GM18517 (cell line): ENCODE results near the gene OSBPL3.

Experiments
- ATAC-seq: cut with Tn5 transposase; IDR thresholded peaks from one replicate; pipeline ENCODE4 v1.9.1; 2021; ENCODE audit warnings: mild to moderate bottlenecking, moderate library complexity; ENCODE audit not compliant: unreplicated experiment

OSBPL3 gene

DNA sequence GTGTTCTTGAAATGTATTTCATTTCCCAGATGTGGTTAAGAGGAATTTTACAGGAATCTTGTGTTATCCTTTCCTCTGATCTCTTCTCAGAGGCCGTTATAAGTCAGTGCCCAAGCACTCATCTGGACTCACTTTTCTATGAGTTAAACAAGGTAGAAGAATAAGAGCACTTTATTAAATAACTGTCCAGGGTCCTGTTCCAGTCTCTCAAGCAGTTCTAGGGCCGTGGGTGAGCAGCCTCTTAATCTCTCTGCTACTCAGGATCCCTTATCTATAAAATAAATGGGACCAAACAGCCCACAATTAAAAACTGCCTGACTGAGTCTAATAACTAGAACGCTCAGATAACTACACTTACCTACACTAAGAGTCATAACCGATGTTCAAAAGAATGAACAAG, 111.2 kb downstream of the OSBPL3 start:
- ATAC-seq: no peak

DNA sequence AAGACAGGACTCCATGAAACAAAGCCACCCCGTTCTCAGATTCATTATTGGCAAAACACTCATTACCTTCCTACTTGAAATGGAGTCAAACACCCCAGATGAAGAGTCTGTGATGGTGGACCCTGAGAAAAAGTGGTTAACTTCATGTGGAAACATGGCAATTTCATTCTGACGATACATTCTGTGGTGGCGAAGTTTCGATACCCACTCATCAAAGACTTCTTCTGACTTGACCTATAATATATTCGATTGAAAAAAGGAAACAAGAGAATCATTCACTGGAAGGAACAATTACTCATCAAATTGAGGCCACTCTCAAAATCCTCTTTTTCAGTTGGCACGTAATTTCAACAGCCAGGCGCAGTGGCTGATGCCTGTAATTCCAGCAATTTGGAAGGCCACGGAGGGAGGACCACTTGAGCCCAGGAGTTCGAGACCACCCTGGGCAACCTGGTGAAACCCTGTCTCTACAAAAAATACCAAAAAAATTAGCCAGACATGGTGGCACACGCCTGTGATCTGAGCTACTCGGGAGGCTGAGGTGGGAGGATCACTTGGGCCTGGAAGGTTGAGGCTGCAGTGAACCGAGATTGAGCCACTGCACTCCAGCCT, 113.9 kb downstream of the OSBPL3 start:
- ATAC-seq: no peak

DNA sequence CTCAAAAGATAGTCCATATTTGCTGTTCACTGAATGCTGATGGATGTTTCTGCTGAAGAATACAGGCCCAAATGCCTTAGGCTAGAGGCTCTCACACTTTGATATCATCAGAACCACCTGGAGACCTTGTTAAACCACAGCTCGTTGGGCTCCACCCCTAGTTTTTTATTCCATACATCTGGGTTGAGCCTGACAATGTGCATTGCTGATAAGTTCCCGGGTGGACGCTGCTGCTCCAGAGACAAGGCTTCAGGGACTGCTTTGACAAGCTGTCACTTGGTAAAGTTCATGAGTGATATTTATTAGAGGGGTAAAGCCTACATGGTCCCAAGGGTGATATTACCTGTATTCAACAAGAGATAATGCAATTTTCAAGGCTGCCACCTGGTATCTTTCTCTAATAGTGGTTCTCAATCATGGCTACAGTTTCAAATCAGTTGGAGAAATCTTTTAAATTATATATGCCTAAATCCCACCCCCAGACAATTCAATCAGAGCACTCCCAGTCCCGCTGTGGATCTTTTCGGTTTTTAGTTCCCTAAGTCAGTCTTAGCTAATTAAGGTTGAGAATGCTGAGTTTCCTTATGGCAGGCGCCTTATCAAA, 115.7 kb downstream of the OSBPL3 start:
- no peak for ATAC-seq

DNA sequence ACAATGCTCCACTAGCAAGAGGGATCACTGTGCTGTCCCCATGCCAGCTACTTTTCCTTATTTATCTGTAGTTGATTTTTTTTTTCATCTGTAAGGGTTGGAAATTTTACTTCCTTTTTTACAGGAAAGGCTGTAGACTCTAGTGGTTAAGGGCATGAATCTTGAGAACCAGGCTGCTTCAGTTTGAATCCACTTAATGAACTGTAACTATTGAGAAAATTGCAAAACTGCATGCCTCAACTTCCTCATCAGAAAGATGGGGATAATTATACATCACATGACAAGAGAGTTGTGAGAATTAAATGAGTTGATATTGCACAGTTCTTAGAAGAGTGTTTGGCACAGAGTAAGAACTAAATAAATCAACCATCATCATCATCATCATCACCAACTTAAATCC, 116.4 kb downstream of the OSBPL3 start:
- ATAC-seq: no peak

DNA sequence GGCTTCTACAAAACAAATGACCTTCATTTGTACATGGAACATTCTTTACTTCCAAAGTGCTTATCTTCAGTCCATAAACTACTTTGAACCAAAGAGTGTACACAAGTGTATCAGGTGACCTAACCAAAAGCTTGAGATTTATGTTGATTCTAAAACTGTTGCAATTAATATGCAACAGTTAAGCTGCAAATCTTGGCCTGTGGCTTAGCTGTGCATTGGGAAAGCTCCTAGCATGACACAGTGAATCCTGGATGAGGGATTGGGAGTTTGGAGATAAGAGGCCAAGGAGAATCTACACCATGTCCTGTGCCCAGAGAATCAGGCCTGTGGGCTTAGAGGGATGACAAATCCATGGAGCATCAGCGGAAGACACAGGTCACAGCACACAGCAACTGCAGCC, 117.5 kb downstream of the OSBPL3 start:
- no peak for ATAC-seq

DNA sequence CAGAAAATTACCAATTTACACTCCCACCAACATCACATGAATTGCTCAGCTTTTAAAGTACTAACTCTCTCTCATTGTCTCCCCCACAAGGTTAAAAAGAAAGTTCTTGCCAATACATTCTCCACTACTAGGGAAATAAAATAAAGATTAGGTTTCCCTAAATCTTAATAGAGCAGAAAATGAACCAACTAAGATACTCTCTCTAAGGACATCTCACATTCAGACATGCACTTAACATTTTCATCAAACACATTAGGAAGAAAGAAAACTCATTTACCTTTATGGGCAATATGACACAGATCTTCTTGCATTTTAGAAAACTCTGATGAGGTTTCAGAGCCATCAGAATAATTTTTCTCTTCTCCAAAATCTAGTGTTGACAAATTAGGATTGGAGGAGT, 118.6 kb downstream of the OSBPL3 start:
- no peak for ATAC-seq

DNA sequence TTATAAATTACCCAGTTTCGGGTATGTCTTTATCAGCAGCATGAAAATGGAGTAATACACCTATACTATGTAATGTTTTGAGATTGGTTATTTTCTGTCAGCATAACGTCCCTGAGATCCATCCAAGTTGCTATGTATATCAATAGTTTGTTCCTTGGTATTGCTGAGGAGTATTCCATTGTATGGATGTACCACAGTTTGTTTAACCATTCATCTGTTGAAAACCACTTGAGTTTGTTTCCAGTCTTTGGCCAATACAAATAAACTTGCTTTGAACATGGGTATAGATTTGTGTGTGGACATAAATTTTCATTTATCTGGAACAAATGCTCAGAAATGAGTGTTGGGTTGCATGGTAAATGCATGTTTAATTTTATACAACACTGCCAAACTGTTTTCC, 119.4 kb downstream of the OSBPL3 start:
- ATAC-seq: no peak

DNA sequence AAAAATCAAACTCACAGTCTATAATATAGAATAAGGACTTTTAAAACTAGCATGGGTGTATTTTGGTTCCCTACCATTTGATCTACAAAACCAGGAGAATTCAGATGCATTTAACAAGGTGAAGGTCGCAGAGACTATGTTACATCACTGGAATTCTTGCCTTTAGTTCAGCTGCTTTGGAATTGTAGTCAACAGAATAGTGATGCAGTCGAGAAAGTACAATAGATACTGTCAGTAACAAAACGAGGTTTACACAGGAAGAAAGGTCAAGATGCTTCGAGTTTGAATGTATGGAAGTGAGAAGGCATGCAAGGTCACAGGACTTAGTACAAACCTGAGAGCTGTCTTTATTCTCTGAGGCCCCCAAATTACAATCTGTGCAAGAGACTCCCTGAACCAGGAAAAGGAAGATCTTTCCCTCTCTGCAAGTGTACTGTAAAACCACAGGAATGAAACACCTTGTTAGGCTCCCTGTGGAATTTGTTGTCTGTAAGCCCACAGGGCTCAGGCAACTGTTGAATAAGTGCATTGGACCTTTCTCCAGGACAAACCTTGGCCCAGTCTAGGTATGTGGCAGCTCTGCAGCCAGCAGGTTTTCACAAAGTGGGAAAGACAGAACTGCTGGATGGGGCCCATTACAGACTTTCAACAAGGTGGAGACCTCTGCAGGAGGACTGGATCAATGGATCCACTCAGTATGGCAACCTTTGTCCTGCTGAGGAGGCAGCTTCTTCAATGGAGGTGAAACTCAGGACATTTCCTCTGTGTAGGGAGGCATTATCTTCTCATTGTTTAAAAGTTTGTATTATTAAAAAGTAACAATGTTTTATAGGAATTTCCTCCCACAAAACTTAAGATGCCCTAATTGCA, 121.6 kb downstream of the OSBPL3 start:
- ATAC-seq: no peak

DNA sequence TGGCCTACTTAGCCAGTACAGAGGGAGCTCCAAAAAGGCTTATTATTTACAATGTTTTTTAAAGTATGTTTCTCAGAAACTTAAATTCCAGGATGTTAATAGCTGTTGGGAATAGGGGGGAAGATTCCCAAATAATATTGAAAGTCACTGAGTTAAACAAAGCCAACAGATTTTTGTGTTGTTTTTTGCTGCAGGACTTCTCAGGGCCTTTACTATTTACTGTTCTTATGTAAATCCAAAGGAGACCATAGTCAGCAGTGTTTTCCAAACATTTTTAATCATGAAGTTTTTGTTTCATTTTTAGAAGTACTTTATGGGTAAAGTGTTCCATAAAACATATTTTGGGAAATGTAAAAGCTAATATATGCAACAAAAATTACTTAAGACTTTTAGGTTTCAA, 122.4 kb downstream of the OSBPL3 start:
- ATAC-seq: no peak

DNA sequence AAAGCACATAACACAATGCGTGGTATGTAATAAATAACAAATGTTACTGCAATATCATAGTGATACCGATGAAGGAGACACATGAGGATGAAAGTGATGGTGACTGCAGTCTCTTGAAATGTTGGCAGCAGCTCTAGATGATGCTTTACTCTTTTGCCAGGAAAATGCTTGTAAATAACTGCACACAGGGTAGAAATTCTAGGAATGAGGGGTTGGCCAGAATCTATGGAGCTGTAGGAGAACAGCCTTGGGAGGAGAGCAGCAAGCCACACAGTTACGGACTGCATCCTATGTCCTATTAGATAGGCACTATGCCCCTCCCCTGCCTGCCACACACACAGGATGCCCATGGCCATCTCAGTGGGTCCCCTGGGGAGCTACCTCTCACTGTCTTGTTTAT, 125.1 kb downstream of the OSBPL3 start:
- no peak for ATAC-seq

DNA sequence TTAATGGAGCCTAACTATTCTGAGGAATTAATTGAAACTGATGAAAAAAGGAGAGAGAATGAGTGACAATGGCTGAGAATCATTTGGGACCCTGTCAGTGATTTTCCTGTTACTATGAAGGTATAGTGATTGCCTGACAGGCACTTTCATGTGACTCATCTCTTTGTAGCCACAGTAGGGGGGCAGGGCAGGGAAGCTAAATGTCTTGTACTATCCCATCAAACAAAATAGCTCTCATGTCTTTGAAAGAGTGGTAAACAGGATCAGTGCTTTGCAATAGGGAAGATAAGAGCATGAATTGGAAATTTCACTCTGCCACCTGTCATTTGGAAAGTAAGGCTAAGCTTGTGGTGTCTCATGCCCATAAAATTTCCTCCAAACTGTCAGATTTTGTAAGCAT, 128.2 kb downstream of the OSBPL3 start:
- no peak for ATAC-seq

DNA sequence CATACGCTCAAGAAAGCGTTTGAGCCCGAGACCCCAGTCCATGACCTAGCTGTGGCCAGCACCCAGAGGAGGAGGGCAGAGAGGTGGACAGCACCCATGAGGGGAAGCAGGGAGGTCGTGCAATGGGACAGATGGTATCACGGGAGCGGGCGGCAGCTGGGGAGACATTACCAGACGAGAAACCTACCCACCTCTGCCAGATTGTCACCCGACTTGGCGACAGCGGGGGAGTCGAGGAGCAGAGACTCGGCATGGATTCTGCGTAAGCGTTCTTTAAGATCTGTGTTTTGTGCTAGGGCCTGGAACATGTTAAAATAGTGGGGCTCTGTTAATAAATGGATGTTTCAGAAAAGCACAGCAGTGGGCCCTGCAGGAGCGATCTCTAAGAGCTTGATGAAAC, 131.1 kb downstream of the OSBPL3 start:
- no peak for ATAC-seq

DNA sequence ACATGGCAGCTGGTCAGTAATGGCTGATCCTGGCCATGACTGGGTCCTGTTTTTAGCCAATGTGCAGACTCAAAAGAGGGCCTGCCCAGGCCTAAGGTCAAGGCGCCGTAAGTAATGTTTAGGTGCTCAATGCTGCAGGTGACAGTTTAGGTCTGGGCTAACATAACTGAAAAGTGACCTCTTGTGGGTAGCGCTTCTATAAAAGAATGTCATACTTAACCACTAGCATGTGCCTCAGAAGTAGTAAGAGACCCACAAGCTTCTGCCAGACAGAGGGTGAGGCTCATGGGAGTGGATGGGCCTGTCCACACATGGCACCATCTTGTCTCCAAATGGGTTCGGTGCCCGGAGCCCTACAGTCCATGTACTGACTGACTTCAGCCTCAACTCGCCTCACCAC, 132.2 kb downstream of the OSBPL3 start:
- ATAC-seq: no peak

DNA sequence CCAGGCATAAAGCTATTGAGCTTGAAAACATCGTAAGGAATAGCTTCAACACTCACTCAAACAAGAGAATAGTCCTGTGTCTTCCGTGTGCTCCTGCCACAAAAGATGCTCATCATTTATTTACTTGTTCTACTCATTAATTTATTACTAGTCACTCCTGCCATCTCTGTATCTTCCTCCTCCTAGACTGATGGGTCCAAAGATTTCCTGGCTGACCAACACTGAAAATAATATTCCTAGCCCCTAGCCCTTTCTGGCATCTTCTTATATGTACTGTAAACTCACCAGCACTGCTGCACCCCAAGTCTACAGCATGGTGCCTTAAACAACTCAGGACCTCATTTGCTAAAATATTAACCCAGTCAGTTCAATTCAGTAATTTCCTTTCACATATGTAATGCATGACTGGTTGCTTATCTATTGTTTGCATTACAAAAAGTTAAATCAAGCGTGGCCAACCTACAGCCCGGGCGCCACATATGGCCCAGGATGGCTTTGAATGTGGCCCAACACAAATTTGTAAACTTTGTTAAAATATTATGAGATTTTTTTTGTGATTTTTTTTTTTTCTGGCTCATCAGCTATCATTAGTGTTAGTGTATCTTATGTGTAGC, 136.1 kb downstream of the OSBPL3 start:
- no peak for ATAC-seq

DNA sequence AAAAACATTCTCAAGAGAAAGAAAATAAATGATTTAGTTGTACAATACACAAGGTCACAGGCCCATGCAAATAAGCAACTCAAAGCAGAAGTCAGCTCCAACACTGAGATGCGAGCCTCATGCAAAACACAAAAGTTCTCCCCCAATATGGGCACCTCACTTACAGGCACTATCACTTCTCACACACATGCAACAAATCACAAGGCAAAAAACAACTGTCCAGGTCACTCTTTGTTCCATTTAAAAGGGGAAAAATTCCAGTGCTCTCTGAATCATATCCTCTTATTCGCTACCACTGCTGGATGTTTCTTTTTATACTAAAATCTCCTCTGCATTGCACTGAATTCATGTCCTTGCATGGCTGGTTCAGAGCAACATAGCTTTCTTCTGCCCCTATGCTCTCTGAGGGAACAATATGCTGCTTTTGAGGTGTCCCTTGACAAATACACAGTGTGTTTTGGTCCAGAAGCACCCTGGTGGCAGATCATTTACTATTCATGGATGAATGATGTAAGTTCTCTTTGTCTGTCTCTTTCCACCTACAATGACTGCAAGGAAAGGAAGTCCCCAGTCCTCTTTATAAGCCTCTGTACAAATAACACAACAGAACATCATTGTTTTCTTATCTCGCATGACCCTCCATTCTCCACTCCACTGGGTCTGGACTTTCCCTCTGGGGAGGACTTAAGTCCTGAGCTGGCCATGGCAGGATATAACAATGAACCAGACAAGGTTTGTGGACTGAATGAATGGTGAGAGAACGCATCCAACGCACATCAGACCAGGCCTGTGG, 137.3 kb downstream of the OSBPL3 start:
- peak; percentile 58 for ATAC-seq

DNA sequence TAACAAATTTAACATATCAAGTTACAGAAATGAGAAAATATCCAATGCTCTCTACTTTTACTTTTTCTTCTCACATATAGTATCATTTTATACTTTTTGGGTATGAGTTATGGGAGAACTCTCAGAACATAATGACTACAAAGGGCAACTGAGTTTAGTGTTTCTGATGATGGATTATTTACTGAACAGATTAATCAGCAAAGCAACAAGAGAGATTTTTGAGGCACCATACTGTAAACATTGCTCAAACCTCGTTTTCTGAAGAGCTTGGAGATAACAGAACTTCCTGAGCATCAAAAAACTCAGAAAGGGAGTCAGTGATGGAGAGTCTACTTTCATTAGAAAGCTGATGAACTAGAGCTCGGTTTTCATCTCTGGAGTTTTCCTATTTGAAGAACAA, 137.9 kb downstream of the OSBPL3 start:
- no peak for ATAC-seq

DNA sequence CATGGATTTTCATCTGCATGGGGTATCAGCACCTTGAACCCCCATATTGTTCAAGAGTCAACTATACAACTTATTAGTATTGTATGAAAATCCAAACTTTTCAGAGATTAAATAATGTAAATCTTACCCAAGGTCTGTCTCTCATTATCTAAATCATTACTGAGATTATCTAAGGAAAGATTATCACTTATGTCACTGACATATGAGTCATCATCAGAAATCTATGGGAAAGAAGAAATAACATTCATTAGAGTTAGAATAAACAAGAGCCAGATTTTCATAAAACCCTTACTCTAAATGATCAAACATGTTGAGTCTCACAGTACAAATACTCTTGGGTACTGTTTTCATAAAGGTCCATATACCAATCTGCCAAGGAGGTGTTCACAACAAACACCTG, 139.4 kb downstream of the OSBPL3 start:
- no peak for ATAC-seq

DNA sequence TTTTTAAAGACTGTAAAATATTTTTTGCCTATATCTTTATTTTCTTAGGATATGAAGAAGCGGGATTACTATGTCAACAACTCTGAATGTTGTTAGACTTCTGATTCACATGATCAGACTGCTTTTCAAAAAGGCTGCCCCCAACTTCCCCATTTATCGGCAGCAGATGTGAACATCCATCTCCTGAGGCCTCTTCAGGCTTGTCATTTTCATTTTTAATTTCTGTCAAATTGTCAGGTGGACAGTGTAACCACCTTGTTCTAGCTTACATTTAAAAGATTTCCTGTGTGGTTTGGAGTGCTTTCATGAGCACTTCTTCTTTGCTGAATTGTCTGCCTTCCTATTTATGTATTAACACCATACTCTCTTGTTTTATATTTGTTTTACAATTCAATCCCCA, 143.9 kb downstream of the OSBPL3 start:
- ATAC-seq: peak; percentile 82

DNA sequence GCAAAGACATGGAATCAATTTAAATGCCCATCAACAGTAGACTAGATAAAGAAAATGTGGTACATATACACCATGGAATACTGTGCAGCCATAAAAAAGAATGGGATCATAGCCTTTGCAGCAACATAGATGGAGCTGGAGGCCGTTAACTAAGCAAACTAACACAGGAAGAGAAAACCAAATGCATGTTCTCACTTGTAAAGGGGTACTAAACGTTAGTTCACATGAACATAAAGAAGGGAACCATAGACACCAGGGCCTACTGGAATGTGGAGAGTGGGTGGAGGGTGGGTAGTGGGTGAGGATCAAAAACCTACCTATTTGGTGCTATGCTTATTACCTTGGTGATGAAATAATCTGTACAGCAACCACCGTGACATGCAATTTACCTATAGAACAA, 144.3 kb downstream of the OSBPL3 start:
- peak; percentile 9 for ATAC-seq

DNA sequence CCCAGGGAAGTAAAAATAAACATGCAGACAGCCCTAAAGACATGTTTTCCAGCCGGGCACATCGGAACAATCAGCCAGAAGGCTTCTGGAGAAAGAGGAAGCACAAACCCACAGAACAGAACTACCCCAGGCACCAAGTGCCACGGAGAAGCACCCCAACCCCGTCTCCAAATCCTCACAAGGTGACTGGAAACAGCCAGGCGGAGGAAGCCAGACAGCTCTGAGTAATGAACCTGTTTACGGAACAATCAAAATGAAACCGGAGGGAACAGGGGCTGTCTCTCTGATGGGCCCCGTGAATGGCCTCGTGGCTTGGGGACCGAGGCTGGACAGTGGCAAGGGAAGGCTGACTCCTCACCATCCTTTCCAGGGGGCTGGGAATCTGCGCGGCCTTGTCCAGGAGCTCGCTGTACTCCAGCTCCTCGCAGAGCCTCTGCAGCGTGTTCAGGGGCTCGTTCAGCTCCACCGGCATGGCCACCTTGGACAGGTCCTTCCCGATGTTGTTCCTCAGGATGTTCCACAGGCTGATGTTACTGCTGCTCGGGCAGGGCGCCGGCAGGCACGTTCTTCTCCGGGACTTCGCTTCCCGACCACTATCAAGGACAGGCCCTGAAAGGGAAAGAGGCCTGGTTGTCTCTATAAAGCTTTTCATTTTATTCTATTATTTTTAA, 145.7 kb downstream of the OSBPL3 start:
- ATAC-seq: no peak
